ENCODE results near the gene TAGLN3. TPM values are rescaled to one million over a fixed set of nuclear protein-coding genes. Genes with fewer than 3 reads are reported as not detected.

Gene TAGLN3
- total and polyA plus RNA-seq, 2 of the 13 experiments (the other 11 are each of a cell fraction or from before 2014, with no cell fraction given): 0.51 to 0.91 TPM

- TF ChIP-seq FOXP4 (CRISPR knock-in tag; IDR thresholded peaks at IDR 0.05): no peak
- no peak for TF ChIP-seq GFI1 (CRISPR knock-in tag; IDR thresholded peaks at IDR 0.05; ENCODE audit: borderline replicate concordance)
- no peak for TF ChIP-seq ZNF841 (CRISPR knock-in tag; IDR thresholded peaks at IDR 0.05; ENCODE audit: borderline replicate concordance)
- no peak for TF ChIP-seq TCF7L2 (IDR thresholded peaks at IDR 0.05; ENCODE audit: low read depth, low read length)
- TF ChIP-seq FOXC1 (CRISPR knock-in tag; IDR thresholded peaks at IDR 0.05; ENCODE audit: borderline replicate concordance): peak; percentile 53; the same call in 1 of the 2 replicates
- peak; percentile 72; the same call in 1 of the 2 replicates for TF ChIP-seq SPEN (CRISPR knock-in tag; IDR thresholded peaks at IDR 0.05; ENCODE audit: low read depth)
- peak; percentile 41; the same call in 1 of the 2 replicates for TF ChIP-seq KDM3A (CRISPR knock-in tag; IDR thresholded peaks at IDR 0.05; ENCODE audit: low read depth)
- 0 out of 2 replicates have a peak, but pooled peaks have one; percentile 29 for TF ChIP-seq RCOR2 (CRISPR knock-in tag; IDR thresholded peaks at IDR 0.05)
- TF ChIP-seq DNMT3B (CRISPR knock-in tag; conservative IDR thresholded peaks at IDR 0.05): no peak; the same call in 1 of the 2 replicates
- TF ChIP-seq ZNF878 (CRISPR knock-in tag; IDR thresholded peaks at IDR 0.05): no peak
- no peak for TF ChIP-seq TGIF2 (CRISPR knock-in tag; IDR thresholded peaks at IDR 0.05)
- 0 out of 2 replicates have a peak, but pooled peaks have one; percentile 47 for TF ChIP-seq ZNF639 (CRISPR knock-in tag; conservative IDR thresholded peaks at IDR 0.05)
- TF ChIP-seq FOXM1 (CRISPR knock-in tag; IDR thresholded peaks at IDR 0.05): no peak
- TF ChIP-seq ZNF280D (CRISPR knock-in tag; IDR thresholded peaks at IDR 0.05): no peak
- TF ChIP-seq ZSCAN29 (CRISPR knock-in tag; conservative IDR thresholded peaks at IDR 0.05): peak; percentile 80; the same call in 1 of the 2 replicates
- no peak for TF ChIP-seq ZFAT (CRISPR knock-in tag; conservative IDR thresholded peaks at IDR 0.05)
- TF ChIP-seq SAP130 (CRISPR knock-in tag; IDR thresholded peaks at IDR 0.05; ENCODE audit: low read depth): peak; percentile 89
- no peak for TF ChIP-seq GPBP1L1 (CRISPR knock-in tag; IDR thresholded peaks at IDR 0.05)
- TF ChIP-seq ZNF124 (CRISPR knock-in tag; IDR thresholded peaks at IDR 0.05): no peak
- TF ChIP-seq ZNF83 (CRISPR knock-in tag; IDR thresholded peaks at IDR 0.05; ENCODE audit: borderline replicate concordance): no peak
Measured at GRCh38 chr3:111978583-111979433, 19.9 kb upstream of the TAGLN3 start, which contains the start of gene ABHD10 (continued).
